Measurements from ENCODE around the gene TICRR.
"Not testable (repeated sequence)": the region's sequence is repeated elsewhere in the genome, so short reads cannot be mapped to it uniquely, and the experiment has no call there.

The TICRR gene

DNA sequence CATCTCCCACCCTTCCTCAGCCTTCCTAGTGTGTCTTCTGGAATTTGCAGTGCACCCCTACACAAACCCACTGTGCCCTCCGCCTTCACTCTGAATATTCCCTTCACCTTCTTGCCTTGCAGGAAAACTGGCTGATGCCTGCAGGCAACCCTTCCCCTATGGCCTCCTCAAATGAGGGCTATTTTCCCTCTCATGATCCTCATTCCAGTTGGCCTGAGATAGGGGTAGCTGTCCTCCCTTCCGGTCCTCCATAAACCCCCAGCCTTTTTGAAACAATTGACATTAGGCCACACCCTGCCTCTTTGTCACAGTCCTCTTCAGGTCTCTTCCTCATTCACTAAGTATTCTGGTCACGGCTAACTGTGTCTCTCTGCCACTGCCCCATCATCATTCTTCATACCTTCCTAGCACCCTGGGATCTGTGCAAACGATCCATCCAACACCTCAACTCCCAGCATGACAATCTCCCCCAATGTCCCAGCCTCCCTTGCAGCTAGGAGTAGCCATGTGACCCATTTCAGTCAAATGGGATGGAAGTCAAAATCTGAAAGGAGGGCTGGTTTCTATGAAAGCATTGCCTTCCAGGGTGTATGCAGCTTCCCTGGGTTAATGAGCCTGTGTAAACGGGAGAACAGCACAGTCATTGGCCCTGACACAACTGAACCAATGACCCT is 8.5 kb upstream of the TICRR start:
- no peak for DNase-seq

DNA sequence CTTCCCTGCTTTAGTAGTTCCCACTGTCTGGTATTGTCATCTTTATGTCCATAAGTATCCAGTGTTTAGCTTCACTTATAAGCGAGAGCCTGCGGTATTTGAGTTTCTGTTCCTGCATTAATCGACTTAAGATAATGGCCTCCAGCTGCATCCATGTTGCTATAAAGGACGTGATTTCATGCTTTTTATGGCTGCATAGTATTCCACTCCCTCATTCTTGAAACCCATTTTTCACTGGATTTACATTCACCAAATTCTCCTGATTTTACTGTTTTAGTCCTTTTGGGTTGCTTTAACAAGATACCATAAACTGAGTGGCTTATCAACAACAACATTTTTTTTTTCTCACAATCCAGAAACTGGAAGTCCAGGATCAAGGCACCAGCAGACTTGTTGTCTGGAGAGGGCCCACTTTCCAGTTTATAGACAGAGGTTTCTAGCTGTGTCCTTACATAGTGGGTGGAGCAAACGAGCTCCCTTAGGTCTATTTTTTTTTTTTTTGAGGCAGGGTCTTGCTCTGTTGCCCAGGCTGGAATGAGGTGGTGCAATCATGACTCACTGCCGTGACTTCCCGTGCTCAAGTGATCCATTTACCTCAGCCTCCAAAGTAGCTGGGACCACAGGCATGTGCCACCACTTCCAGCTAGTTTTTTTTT is 6.1 kb upstream of the TICRR start:
- DNase-seq: no peak

DNA sequence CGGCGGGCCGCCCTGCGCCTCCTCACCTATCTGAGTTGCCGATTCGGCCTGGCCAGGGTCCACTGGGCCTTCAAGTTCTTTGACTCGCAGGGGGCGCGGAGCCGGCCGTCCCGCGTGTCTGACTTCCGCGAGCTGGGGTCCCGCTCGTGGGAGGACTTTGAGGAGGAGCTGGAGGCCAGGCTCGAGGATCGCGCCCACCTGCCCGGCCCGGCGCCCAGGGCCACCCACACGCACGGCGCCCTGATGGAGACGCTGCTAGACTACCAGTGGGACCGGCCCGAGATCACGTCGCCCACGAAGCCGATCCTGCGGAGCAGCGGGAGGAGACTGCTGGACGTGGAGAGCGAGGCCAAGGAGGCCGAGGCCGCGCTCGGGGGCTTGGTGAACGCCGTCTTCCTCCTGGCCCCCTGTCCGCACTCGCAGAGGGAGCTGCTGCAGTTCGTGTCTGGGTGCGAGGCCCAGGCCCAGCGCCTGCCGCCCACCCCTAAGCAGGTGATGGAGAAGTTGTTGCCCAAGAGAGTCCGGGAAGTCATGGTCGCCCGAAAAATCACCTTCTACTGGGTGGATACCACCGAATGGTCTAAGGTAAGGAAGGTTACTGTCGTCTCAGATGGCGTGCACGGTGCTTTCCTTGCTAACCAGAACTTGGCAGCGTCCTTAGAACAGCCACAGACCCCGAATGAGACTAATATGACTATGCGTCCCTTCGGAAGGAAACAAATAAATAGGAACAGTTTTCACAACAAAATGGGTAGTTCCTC is 567 bp downstream of the TICRR start:
- DNase-seq: no peak

DNA sequence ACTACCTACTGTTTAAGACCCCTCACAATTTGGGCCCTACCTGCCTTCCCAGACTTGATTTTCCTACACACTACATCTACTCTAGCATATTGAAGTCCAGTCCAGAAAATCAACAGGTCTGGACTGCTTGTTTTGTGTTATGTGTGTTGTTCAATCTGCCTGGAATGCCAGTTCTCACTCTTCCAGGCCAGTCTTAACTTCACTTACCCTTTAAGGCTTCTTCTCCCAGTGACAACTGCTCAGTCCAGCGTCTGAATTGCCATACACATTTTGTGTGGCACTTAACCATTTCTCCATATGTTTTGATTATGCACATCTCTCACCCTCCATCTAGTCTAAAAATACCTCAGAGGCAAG is 1.1 kb downstream of the TICRR start:
- DNase-seq: no peak

DNA sequence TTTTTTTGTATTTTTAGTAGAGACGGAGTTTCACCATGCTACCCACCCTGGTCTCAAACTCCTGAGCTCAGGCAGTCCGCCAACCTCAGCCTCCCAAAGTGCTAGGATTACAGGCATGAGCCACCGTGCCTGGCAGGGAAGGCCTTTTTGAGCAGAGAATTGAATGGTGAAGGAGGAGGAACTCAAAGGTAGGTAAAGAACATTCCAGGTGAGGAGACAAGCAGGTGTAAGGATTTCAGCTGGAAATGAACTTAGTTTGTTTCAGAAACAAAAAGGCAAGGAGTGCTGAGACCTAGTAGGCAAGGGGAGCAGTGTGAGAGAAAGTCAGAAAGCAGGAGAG is 2.5 kb downstream of the TICRR start:
- no peak for DNase-seq

DNA sequence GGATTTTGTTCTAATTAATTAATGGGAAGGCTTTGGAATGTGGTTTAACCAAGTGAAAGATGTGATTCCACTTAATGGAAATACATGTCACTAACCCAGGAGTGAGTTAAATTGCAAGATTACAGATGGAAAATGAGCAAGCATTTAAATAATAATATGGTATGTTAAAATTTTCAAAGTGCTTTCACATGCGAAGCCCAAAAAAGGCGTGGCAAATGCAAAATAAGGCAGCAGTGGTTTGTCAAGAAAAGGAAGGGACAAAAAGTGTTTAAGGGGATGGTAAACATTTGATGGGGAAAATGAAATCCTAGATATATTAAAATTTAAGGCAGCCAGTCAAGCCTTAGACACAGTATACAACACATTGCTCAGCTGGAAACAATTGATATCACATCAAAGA is 2.9 kb downstream of the TICRR start:
- no peak for DNase-seq

DNA sequence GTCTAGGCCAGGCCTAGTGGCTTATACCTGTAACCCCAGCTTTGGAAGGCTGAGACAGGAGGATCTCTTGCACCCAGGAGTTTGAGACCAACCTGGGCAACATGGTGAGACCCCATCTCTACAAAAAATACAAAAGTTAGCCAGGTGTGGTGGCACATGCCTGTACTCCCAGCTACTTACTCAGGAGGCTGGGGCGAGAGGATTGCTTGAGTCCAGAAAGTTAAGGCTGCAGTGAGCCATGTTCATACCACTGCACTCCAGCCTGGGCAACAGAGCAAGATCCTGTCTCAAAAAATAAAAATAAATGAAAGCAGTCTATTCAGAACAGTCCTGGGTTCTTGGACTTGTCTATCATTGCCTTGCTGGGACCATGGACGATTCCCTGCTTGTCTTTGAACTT is 5.5 kb downstream of the TICRR start:
- not testable (repeated sequence) for DNase-seq

DNA sequence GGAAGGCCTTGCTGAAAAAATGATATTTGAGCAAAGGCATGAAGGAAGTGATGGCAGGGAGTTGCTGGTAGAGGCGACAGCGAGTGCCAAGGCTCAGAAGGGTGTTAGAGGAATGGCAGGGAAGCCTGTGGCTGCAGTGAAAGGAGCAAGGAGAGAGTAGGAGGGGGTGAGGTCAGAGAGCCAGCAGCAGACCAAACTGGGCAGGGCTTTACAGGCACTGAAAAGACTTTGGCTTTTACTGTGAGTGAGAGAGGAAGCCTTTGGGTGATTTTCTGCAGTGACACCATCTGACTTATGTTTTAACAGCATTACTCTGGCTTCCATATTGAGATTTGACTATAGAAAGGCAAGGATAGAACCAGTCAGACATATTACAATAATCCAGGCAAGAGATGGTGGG is 11.4 kb downstream of the TICRR start:
- DNase-seq: no peak

DNA sequence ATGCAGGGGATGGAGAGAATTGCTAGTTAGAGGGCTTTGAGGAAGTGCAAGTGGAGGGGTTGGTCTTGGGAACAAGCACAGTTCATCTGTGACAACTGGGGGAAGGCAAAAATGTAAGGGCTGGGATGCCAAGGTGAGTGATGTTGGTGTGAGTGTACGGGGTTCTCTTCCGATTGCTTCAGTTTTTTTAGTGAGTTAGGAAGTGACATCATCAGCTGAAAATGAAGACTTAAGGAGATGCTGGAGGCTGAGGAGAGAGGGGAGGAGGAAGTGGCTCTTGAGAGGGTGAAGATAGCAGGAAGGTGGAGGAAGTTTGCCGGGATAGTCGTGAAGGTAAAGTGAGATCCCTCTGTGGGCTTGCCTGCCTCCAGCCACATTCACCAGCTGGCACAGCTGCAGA is 12.7 kb downstream of the TICRR start:
- DNase-seq: no peak

DNA sequence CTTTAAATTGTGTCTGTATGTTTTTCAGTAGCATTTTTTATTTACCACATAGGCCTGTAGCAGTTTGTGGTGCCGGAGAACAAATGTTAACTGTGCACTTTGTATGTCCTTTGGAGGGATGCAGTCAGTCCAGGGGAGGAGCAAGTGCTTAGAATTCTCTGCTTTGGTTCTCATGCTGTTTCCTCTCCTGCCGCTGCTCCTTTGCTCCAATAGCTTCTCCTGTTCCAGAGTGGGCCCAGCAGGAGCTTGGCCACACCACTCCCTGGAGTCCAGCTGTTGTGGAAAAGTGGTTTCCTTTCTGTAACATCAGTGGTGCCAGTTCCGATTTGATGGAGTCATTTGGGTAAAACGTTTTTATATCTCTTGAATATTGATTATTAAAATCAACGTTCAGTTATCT is 16.6 kb downstream of the TICRR start:
- DNase-seq: no peak

DNA sequence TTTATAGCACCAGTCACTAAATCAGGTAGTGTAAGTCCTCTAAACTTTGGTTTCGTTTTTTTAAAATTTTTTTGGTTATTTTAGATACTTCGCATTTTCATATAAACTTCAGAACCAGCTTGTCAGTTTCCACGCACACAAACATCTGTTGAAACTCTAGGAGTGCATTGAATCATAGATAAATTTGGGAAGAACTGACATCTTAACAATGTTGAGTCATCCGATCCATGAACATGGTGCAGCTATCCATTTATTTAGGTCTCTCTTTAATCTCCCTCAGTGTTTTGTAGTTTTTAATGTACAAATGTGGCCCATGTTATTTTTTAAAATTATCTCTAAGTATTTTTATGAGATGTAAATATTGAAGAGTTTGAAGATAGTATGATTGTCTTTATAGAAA is 17.7 kb downstream of the TICRR start:
- no peak for DNase-seq

DNA sequence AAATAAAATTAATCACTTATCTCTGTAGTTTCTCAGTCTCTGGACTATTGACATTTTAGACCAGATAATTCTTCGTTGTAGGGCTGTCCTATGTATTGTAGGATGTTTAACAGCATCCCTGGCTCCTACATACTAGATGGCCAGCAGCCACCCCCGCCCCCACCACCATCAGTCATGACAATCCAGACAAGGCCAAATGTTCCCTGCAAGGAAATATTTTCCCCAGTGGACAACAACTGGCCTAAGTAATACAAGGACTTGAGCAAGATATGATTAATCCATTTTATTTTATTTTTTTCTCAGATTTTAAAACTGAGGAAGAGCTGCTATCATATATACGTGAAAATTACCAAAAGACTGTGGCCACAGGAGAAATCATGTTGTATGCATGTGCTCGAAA is 23.8 kb downstream of the TICRR start:
- no peak for DNase-seq

DNA sequence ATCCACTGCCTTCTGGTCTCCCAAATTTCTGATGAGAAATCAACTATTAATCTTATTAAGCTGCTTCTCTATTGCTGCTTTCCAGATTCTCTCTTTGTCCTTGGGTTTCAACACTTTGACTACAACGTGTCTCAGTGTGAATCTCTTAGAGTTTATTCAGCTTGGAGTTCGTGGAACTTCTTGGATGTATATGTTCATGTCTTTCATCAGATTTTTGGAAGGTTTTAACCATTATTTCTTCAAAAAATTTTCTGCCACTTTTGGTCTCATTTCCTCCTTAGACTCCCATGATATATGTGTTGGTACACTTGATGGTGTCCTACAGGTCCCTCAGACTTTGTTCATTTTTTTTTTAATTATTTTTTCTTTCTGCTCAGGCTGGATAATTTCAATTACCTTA is 36.0 kb downstream of the TICRR start:
- DNase-seq: no peak

DNA sequence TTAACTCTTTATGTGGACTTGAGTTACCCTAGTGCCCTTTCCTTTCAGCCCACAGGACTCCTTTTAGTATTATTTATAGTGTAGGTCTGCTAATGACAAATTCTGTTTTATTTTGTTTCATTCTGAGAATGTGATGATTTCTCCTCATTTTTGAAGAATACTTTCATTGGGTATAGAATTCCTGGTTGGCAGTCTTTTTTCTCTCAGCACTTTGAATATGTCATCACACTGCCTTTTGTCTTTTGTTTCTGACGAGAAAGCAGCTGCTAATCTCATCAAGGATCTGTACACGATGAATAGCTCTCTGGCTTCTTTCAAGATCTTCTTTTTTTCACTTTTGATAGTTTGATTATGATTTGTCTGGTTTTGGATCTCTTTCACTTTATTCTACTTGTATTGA is 37.8 kb downstream of the TICRR start:
- no peak for DNase-seq

DNA sequence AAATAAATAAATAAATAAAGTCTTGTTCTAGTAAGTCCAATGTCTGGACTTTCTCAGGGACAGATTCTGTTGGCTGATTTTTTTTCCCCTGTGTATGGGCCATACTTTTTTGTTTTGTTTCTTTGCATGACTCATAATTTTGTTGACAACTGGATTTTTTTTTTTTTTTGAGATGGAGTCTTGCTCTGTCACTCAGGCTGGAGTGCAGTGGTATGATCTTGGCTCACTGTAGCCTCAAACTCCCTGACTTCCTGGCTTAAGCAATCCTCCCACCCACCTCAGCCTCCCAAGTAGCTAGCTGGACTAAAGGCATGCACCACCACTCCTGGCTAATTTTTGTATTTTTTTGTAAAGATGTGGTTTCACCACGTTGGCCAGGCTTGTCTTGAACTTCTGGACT is 38.9 kb downstream of the TICRR start:
- DNase-seq: no peak

DNA sequence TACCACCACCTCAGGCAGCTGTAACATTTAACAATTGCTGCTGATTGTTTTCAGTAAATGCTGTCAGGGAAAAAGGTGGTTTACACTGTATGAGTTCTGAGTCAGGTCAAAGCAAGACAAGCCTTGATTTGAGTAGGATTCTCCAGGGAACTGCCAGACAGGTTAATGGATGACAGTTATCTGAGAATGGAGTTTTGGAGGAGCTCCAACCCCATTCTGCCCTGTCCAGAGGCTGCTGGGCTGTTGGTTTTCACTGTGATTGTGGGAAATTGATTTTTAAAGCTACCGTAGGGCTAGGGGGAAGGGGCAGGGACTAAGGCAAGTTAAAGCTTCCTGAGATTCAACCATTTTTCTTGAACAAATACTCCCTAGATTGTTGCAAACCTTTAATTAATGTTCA is 39.9 kb downstream of the TICRR start:
- no peak for DNase-seq

DNA sequence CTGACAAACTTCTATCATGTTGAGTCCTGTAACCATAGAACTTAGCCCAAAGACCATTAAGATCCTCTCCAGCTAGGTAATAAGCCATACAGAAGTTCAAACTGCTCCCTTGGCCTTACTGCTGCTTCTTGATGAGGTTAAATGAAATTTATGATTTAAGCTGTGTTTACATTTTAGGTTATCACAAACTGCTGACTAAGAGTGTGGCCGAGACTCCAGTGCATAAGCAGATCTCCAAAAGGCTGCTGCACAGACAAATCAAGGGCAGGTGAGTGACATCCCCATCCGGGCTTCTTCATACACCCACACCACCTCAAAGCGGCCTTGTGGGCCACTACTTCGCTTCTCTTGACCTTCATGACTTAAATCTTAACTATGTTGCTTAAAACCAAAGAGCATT is 41.0 kb downstream of the TICRR start:
- no peak for DNase-seq

DNA sequence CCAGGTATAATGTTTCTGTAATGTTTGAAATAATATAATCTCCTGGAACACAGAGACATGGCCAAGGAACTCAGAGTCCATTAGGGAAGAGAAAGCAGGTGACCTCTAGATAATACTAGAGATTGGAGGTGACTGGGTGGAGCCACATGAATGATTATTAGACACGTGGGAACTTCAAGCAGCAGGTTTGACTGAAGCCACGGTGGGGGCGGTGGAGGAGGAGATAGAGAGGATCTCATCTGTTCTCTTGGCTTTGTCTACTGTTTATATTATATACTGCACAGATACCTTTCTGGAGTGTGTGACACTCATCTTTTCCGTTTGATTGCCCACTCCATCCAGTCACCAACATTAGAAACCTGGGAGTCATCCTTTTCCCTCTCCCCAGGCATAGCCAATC is 46.3 kb downstream of the TICRR start:
- no peak for DNase-seq

DNA sequence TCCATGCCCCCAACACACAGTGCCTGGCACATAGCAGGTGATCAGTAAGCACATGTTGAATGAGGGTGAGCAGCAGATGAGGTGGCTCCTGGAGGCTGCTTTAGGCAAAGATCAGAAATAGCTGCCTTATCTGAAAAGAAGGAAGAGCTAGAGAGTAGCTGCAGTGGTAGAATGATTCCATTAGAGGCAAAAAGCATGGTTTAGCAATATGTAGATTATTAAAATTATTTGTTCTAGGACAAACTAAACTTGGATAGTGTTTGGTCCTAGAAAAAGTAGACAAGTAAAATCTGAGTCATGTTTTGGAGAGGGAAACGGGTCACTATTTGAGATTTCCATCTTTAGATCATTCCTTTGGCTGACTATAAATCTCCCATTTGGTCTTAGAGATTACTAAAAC is 47.9 kb downstream of the TICRR start:
- DNase-seq: no peak

DNA sequence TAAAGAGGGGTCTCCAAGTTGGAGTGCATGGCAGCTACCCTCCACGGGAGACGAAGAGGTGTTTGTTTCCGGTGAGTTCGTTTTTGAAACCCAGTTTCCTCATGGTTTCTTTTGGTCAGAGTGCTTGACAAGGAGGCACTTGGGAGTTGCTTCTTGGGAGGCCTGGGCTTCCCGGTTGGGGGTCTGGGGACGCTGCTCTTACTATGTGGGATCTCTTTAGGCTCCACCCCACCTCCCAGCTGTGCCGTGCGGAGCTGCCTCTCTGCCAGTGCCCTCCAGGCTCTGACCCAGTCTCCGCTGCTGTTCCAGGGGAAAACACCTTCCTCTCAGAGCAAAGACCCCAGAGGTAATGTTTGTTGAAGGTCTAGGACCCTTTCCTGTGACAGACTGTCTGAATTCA is 50.4 kb downstream of the TICRR start:
- DNase-seq: no peak

DNA sequence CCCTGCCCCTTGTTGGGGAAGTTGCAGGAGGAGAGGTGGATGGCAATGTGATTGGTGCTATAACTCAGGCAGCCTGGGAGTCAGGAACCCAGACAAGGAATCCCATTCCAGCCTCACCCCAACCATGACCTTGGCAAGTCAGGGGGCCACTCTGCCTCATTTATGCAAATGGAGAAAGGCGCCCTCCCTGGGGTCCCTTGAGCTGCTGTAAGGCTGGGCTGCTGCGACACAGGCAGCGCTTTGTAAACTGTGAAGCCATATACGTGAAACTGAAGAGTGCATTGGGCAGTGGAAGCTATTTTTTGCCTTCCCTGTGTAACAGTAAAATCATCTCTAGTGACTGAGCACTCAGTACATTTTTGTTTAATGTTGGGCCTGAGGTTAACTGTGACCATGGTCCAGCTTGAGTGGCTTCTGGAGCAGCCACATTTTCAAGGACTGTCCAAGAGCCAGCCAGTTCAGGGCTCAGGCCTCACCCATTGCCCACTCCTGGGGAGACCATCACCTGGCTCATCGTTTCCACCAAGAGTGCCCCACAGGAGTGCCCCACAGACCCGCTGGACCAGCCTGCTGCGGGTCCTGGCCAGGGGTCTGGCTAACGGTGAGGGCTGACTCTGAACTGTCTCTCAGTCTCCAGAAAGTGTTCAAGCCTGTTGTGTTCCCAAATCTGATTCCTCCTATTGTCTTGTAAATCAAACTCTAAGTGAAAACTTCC is 52.1 kb downstream of the TICRR start:
- DNase-seq: no peak

DNA sequence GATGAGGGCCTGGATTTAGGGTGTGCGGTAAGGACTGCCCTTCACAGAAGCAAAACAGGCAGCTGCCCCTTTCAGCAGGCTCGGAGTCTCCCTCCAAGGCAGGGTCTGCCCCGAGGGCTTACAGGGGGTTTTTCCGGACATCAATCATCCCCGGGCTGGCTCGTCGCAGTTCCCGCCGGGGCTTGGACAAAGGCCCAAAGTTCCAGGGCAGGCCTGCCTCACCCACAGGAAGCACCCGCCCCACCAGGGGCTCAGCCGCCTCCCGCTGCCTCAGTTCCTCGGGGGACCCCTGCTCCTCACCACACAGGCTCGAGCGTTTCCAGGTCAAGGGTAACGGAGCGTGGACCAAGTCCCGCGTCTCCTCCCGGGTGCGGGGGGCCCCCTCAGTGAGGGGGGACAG is 53.0 kb downstream of the TICRR start:
- no peak for DNase-seq

DNA sequence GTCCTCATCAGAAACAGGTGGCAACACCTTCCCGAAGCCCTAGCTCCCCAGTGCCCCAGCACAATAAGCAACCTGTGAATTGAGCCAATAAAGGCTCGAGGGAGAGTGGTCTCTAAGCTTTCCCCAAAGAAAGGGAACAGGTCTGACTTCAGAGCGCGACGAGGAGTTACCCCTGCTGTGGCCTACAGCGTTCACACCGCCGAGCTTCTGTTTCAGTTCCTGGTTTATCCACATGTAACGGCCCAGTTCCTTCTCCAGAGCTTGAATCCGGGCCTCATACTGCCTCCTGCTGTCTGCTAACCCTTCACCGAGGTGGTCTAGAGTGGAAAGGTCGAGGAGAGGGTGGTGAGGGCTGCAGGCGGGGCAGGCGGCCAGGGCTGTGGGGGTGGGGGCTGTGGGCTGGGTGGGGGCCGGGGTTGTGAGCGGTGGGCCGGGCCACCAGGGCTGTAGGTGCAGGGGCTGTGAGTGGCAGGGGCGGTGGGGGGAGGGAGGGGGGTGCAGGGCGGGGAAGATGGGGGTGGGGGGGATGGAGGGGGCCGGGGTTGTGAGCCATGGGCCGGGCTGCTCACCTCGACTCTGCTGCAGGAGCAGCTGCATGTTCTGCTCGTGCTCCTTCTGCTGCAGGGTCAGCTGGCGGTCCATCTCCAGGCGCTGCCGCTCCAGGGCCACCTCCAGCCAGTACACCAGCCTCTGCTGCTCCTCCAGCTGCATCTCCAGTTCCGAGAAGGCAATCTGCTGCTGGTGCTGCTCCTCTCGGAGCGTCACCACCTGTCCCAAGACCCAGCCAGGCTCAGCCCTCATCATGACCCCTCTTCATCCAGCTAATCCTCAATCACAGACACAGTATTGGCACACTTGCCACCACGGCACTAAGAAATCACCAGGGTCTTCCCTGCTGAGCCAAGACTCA is 53.8 kb downstream of the TICRR start:
- DNase-seq: no peak
